GM18951 (cell line): Measurements from ENCODE around the gene FAM174B.

Experiments used
- POLR2A ChIP-seq: IDR thresholded peaks from 4 replicates; pipeline ENCODE4 v1.6.1; 2011; ENCODE audit warnings: mild to moderate bottlenecking; ENCODE audit not compliant: insufficient read length, insufficient read depth; ENCODE audit errors: extremely low read depth
- in situ Hi-C: fragments of 300-500 bp; cut with MboI; formaldehyde crosslinking; loops from one replicate; pipeline ENCODE4 v1.12.0; 2022; ENCODE audit warnings: low sequenced_read_pairs, mixed read lengths, inconsistent platforms; ENCODE audit not compliant: unreplicated experiment

Gene FAM174B

GRCh38 chr15:92672102-92672501 is 16.5 kb upstream of the FAM174B start:
- in situ Hi-C loops = no loop called here
- TF ChIP-seq POLR2A = no peak

GRCh38 chr15:92671406-92671805 is 15.8 kb upstream of the FAM174B start:
- in situ Hi-C loops = no loop called here
- TF ChIP-seq POLR2A = no peak

GRCh38 chr15:92670621-92671020 is 15.0 kb upstream of the FAM174B start:
- in situ Hi-C loops = no loop called here
- TF ChIP-seq POLR2A = no peak

- in situ Hi-C loops = no loop called here
- no peak for TF ChIP-seq POLR2A
Observed at GRCh38 chr15:92669432-92669831, 13.9 kb upstream of the FAM174B start.

GRCh38 chr15:92668620-92669019 is 13.0 kb upstream of the FAM174B start:
- TF ChIP-seq POLR2A = no peak
- in situ Hi-C loops = no loop called here

GRCh38 chr15:92667970-92668485 is 12.5 kb upstream of the FAM174B start:
- in situ Hi-C loops = no loop called here
- no peak for TF ChIP-seq POLR2A

- in situ Hi-C loops = no loop called here
- TF ChIP-seq POLR2A = no peak
Observed at GRCh38 chr15:92667287-92667904, 11.8 kb upstream of the FAM174B start.

GRCh38 chr15:92666780-92667179 is 11.2 kb upstream of the FAM174B start:
- TF ChIP-seq POLR2A = no peak
- in situ Hi-C loops = no loop called here

GRCh38 chr15:92665100-92665555 is 9.6 kb upstream of the FAM174B start:
- no peak for TF ChIP-seq POLR2A
- in situ Hi-C loops = no loop called here

- in situ Hi-C loops = no loop called here
- TF ChIP-seq POLR2A = no peak
Observed at GRCh38 chr15:92664178-92664900, 8.8 kb upstream of the FAM174B start.

- no peak for TF ChIP-seq POLR2A
- in situ Hi-C loops = no loop called here
Observed at GRCh38 chr15:92663250-92663951, 7.8 kb upstream of the FAM174B start.

- no peak for TF ChIP-seq POLR2A
- in situ Hi-C loops = no loop called here
Observed at GRCh38 chr15:92662762-92663161, 7.2 kb upstream of the FAM174B start.

- no peak for TF ChIP-seq POLR2A
- in situ Hi-C loops = no loop called here
Observed at GRCh38 chr15:92661956-92662355, 6.4 kb upstream of the FAM174B start.
